NCI-H446 treated with DMSO at 0.1 percent for 48 hours (cell line): ENCODE results near the gene MAPK1.
A peak's percentile ranks its signal among the peaks of the same experiment; 100 is the strongest.
"Not testable (repeated sequence)": the region's sequence is repeated elsewhere in the genome, so short reads cannot be mapped to it uniquely, and the experiment has no call there.

ENCODE experiments used
- DNase-seq: peaks from one replicate; lab custom pipeline; 2025; lab: John Stamatoyannopoulos, UW

Gene MAPK1

DNA sequence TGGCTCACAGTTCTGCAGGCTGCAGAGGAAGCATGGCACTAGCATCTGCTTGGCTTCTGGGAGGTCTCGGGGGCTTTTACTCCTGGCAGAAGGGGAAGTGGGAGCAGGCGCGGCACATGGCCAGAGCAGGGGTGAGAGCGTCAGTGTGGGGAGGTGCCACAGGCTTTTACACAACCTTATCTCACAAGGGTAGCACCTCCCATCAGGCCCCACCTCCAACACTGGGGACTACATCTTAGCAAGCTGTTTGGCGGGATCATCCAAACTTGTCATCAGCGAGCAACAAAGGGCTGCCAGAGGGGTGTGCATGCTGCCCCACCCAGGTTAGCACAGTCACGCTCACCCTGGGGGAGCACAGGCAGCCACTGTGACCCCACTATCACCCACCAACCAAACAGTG is 112.9 kb downstream of the MAPK1 start:
- DNase-seq = no peak

DNA sequence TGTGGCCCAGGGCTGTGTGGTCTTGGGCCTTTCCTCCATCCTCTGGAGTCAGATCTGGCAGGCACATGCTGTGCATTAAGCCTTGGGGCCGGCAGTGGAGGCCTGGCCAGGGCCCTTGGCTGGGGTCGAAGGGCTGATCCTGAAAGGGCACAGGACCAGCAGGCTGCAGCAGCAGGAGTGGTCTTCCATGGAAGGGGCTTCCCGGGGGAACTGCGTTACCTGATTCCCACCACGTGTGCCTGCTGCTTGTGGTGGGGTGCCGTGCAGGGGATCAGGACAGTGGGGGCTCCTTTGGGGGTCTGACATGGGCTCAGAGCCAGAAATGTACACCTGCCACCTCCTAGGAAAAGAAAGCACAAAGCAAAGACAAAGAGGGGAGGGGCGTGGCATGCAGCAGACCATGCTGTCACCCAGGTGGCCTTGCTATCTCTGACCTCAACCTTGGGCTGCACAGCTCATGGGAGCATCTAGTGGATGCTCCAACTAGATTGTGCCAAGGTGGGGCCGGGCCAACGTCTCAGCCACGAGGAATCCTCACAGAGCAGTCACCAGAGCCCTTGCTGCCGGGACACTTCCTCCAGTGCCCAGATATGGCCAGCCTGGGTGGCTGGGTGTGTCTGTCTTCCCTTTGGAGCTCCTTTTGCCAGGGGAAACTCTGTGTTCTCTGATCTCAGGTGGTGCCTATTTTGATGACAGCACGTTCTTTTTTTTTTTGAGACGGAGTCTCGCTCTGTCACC is 113.9 kb downstream of the MAPK1 start:
- no peak for DNase-seq

DNA sequence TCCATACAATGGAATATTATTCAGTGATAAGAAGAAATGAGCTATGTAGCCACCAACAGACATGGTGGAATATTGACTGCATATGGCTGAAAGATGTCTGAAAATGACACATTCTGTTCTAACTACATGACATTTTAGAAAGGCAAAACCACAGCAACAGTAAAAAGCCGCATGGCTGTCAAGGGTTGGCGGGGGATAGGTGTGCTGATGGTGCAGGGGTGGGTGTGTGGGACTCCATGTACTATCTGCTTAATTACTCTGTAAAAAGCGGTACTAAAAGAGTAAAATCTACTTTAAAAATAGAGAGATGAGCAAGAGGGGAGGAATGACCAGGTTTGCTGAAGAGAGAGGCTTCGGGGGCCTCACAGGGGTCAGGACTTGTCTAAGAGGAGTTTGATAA is 115.2 kb downstream of the MAPK1 start:
- no peak for DNase-seq

DNA sequence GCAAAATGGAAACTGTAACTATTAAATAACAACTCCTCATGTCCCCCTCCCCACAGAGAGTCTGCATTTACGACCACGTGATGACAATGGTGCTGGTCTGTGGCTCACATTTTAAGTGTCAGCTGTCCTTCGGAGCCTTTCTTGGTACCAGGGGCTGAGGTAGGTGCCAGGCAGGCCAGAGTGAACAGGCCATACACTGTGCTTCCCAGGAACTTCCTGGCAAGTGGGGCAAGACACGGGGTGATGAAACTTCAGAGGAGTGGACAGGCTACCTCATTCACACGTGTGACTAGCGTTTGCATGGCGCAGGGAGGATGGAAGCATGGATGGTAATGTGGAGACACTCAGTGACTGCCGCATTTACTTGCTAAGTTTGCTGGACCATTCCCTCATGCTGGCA is 121.5 kb downstream of the MAPK1 start:
- DNase-seq = no peak

DNA sequence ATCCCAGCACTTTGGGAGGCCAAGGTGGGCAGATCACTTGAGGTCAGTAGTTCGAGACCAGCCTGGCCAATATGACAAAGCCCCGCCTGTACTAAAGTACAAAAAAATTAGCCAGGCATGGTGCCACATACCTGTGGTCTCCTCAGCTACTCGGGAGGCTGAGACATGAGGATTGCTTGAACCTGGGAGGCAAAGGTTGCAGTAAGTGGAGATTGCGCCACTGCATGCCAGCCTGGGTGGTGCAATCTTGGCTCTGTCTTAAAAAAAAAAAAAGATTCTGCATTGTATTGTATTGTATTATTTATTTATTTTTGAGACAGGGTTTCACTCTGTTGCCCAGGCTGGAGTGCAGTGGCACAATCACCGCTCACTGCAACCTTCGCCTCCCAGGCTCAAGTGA is 122.5 kb downstream of the MAPK1 start:
- not testable (repeated sequence) for DNase-seq

DNA sequence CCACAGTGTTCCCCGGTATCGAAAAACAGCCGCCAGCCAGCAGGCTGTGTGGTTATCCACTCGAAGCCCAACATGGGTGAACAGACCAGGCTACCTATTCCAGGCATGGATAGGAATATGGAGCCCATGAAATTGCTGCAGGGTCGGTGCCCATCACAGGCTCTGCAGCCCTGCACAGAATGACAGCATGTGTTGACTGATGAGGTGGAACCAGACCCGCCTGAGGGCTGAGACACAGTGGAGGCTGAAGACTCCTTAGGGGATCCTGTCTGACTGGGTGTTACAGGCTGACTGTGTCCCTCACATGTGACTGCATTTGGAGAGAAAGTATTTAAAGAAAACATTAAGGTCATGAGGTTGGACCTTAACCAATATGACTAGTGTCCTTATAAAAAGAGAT is 125.7 kb downstream of the MAPK1 start:
- no peak for DNase-seq

DNA sequence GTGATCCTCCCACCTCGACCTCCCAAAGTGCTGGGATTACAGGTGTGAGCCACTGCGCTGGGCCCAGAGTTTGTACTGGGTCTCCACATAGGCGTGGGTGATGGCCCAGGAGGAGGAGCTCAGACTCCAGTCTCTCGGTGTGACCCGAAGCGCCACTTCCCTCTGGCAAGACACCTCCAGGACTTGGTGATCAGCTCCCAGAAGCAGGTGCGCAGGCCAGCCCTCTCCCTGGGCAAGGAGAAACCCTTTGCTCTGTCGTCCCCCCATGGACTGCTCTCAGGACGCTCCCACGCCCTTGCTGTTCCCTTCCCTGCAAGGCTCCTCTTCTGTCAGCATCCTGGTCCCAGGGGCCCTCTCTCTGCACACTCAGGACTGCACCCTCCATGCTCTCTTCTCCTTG is 126.4 kb downstream of the MAPK1 start:
- no peak for DNase-seq

DNA sequence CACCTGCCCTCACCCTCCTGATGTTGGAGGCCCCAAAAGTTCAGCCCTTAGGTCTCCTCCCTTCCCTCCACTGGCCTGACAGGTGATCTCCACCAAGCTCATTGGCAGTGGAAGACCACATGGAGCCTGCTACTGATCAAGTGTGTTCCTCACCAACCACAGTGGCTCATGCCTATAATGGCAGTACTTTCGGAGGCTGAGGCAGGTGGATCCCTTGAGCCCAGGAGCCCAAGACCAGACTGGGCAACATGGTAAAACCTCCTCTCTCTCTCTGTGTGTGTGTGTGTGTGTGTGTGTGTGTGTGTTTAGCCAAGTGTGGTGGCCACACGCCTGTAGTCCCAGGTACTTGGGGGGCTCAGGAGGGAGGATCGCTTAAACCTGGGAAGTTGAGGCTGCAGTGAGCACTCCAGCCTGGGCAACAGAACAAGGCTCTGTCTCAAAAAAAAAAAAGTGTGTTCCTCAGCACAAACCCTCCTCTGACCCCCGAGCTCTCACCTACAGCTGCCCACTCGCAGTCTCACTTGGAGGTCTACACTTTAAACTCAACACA is 127.5 kb downstream of the MAPK1 start:
- DNase-seq = no peak

DNA sequence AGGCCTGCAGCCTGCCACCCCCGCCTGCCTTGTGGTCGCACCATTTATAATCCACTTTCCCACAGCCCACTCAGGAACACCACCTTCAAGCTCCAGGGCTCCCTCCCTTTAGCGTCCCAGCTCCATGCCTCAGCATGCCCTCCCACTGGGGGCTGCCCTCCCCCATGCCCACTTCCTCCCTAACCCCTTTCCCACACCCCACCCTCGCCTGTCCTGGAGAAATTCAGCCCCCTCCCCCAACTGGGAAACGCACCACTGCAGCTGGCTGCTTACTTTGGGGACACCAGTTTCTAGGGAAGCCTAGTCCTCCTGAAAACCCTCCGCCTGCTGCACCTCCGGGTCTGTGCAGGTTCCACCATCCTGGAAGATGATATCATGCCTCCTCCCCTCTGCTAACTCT is 128.5 kb downstream of the MAPK1 start:
- DNase-seq = no peak

DNA sequence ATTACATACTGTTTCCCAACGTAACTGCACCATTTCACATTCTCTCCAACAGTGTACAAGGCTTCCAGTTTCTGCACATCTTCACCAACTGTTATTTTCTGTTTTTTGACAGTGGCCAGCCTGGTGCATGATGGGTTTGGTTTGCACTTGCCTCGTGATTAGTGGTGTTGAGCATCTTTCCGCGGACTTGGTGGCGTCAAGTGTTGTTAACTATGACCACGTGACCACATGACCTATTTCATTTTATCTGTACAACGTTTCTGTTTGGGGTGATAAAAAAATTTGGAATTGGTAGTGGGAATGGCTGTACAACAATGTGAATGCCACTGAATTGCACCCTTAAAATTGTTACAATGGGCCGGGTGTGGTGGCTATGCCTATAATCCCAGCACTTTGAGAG is 129.4 kb downstream of the MAPK1 start:
- no peak for DNase-seq

DNA sequence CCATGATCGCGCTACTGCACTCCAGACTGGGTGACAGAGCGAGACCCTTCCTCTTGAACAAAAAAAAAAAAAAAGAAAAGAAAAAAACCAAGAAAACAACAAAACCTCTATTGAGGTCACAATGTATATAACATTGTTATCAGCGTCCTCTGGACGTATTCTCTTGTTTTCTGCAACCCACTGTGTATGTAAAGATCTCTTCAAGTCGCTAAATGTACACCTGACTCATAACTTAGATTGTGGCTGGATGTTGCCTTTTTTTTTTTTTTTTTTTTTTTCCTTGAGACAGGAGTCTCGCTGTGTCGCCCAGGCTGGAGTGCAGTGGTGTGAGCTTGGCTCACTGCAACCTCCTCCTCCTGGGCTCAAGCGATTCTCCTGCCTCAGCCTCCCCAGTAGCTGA is 130.5 kb downstream of the MAPK1 start:
- DNase-seq = no peak

DNA sequence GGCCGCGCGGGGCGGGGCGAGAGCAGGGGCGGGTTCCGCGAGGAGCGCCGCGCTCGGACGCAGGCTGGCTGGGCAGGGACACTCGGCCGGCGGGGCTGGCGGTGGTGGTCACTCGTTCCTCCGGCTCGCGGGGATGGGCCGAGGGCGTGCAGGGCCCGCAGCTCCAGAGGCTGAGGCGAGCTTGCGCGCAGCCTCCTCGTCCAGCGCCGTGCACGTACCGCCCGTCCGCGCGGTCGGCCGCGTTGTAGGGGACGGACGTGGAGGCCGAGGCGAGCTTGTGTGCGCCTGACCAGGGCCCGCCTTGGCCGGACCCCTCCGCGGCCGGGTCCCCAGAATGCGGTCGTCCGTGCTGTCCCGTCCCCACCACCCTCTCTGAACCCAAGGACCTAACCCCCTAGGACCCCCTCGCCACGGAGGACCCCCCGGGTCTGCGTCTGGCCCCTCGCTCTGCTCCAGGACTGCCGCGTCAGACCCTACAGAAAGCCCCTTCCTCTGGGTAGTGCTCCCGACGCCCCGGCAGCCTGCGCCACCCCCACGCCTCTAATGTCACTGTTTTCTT is 131.3 kb downstream of the MAPK1 start:
- no peak for DNase-seq

DNA sequence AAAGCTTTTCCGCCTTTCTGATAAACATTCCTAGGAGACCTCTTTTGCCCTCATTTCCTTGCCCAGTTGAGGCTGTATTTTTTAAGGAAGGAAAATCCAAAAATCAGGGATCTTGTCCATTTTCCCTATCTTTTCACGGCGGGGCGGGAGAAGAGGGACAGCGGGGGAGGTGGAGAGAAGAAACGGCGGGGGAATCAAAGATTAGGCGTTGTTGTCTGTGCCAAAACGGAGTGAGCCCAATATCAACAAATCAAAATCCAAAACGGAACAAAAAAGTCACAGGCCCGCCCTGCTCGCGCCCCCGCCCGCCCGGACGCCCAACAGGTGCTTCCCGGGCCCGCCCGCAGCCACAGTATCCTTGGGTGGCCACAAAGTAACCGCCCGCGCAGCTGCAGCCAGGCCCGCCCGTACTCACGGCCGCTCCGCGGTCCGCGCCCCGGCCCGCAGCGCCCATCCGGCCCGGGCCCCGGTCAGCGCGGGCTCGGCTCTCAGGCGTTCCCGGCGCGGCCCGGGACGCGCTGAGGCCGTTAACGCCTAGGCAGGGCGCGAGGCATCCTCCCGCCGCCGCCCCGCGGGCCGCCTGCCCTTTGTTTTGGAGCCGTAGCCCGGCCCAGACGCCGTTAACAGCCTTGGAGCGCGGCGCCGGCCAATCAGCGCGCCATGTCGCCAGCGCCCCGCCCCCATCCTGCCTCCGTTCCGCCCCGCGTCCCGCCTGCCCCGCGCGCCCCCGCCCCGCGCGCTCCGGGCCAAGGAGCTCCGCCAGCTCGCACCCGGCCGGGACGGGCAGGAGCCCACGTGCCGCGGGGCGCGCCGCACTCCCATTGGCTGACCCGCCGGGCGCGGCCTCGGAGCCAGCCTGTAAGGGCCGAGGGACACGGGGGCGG is 132.0 kb downstream of the MAPK1 start, which contains the start of gene YPEL1:
Gene YPEL1 (minus strand): TSS at position 595 of the 884 bp plus-strand sequence. CDS start 25,050 bp downstream, outside the sequence.
- peak; percentile 93 for DNase-seq

DNA sequence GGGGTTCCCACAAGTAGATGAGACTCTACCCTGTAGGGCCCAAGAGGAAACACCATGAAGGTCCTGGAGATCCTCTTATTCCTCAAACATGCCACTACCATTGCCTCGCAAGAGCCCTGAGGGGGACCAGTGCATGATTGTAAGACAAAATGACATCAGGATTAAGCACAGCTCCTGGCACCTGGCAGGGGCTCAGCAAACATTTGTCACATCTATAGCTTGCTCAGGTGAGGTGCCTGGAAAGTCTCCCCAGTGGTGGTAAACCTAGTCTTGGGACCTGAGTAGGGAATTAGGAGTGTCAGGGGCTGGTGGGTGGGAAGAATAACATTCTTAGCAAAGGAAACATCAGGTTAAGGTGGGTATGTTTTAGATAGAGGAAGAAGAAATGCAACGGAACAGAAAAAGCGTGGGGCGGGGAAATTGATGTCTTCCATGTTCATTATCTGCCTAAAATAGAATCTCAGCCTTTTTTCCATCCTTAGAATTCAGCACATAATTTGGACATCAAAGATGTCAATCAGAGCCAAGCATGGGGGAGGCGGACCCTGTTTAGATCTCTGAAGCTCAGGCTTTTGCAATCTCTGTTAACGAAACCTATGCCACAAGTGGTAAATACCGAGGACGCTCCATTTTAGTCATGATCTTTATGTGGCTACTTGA is 132.8 kb downstream of the MAPK1 start:
- DNase-seq = no peak

DNA sequence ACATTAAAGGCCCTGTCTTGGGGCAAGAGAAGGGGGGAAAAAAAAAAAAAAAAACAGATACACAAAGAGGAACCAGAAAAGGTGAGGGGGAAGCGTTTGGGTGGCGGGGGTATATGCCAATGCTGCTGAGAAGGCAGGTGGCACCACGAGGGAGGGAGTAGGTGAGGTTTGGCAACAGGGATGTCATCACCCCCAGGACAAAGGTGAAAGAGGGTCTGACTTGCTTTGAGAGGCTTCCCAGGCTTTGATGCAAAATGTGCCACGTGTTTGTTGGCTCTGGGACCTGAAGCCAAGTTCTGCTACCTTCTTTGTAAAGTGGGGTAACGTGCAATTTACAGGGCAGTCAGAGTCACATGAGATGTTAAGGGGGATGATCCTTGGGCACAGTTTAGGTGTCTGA is 135.9 kb downstream of the MAPK1 start:
- no peak for DNase-seq

DNA sequence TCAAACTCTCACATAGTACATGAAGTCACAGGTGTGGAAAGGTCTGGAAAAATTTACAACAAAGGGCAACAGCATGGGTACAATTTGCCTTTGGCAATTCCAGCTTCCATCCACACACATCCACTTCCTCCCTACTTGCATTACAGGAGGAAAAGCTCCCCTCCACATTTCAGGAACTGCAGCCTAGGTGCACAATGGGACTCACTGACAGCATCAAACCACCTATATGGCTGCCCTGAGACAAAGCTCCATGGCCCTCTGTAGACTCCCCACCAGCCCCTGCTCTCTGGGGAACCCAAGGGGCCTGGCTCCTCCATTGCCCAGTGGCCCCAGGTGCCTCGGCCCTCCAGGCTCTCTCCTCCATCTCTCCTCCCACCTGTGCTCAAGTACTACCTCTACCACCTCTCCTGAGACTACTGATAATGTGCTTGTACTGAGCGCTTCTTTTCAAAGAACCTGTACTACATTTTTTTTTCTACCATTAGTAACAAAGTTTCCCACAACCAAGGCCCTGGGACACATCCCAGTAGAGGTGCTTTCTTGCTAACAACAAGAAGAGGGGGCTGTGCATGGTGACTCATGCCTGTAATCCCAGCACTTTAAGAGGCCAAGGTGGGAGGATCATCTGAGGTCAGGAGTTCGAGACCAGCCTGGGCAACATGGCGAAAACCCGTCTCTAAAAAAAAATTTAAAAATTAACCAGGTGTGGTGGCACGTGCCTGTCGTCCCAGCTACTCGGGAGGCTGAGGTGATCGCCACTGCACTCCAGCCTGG is 136.7 kb downstream of the MAPK1 start:
- no peak for DNase-seq

DNA sequence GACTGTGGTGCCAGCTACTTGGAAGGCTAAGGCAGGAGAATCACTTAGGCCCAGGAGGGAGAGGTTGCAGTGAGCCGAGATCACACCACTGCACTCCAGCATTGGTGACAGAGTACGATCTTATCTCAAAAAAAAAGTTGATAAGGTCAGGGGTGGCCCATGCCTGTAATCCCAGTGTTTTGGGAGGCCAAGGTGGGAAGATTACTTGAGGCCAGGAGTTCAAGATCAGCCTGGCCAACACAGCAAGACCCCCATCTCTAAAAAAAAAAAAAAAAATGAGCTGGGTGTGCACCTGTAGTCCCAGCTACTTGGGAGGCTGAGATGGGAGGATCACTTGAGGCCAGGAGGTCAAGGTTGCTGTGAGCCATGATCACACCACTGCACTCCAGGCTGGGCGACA is 138.3 kb downstream of the MAPK1 start:
- not testable (repeated sequence) for DNase-seq

DNA sequence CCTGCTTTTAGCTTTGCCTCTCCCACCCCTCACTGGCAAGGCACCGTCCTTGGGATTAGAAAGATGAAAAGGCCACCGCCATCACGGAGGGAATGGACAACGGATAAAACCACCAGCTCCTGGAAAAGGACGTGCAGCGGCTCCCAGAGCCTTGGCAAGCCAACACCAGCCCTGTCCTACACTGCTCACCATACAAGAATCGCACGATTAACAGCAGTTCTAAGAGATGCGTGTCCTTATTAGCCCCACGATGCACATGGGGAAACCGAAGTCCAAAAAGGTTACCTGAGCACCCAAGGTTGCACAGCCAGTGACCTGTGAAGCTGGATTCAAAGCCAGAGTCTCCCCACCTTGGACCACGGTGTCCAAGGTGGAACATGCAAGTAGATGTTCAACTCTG is 139.2 kb downstream of the MAPK1 start:
- DNase-seq = no peak

DNA sequence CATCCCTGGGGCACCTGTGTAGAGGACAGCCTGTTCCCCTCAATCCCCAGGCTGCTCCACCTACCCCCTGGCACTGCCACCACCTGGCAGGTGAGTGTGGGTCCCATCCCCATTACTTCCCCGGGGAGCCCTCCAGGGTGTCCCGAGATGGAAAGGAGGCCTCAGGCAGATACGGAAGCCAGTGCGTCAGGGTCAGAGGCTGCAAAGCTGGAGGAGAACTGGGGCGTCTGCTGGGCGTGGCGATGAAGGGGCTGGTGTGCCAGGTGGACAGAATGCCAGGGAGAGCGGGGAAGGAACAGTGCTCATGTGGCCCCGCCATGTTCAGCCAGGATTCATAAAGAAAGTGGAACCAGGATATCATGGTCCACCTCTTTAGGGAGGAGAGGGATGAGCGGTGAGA is 139.7 kb downstream of the MAPK1 start:
- DNase-seq = no peak

DNA sequence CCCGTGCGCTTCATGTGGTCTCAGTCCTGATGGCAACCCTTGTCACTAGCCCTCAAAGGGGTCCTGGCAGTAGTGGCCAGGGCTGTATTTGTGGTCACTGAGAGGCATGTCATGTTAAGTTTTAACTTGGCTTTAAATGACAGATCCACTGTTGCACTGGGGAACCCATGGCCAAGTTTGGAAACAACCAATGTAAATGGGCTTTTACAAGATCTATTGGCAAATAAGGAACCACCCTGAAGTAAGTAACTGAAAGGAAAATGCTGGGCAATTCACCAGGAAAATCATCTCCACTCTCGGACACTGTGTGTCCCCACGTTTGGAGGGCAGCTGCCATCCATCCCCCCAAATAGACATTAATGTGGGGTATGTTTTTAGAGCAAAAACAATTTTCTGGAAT is 140.3 kb downstream of the MAPK1 start:
- DNase-seq = no peak

DNA sequence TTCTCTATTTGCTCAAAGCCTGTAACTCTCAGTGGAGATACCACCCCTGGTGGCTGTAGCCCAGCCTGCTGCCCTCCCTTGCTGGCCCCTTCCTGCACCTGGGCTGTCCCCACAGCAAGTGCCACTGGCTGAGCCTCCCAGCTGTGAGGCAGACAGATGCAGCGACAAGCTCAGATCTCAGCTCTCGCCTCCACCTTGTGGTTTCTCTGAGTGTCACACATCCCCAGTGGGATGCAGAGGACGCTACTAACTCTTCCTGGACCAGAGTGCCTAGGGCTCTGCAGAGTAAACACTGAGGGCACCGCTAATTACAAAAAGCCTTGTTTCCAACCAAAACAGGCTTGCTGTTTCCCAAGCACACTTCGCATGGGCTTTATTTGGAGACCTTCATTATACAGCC is 140.8 kb downstream of the MAPK1 start:
- no peak for DNase-seq
